Measurements from ENCODE around the gene BTBD9. TPM values are rescaled to one million over a fixed set of nuclear protein-coding genes. Genes with fewer than 3 reads are reported as not detected.

BTBD9 gene
- total RNA-seq, 2 experiments from 2014 or later, result 6.2 to 6.4 TPM

DNA sequence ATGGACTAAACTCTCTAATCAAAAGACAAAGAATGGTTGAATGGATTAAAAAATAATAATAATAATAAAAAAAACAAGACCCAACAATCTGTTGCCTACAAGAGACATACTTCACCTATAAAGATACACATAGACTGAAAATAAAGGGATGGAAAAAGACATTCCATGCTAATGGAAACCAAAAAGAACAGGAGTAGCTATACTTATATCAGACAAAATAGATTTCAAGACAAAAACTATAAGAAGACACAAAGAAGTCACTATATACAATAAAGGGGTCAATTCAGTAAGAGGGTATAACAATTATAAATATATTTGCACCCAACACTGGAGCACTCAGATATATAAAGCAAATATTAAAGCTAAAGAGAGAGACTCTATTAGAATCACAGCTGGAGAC is 106.7 kb downstream of the BTBD9 start:
- Mint-ChIP-seq H3K4me3 (no peak overlapping the region), H3K4me1 (ENCODE audit: low read depth) (peaks cover 17% of the 10 kb centered on the region), H3K9me3 (peaks cover 10% of the 10 kb centered on the region), H3K36me3 (ENCODE audit: low read depth) (peaks cover 13% of the 10 kb centered on the region), H3K27me3 (no peaks in the 10 kb centered on the region), H3K27ac (no peak overlapping the region)
- intact Hi-C loops (cut with micrococcal nuclease), result no loop called here
- TF ChIP-seq, protein P1, sequence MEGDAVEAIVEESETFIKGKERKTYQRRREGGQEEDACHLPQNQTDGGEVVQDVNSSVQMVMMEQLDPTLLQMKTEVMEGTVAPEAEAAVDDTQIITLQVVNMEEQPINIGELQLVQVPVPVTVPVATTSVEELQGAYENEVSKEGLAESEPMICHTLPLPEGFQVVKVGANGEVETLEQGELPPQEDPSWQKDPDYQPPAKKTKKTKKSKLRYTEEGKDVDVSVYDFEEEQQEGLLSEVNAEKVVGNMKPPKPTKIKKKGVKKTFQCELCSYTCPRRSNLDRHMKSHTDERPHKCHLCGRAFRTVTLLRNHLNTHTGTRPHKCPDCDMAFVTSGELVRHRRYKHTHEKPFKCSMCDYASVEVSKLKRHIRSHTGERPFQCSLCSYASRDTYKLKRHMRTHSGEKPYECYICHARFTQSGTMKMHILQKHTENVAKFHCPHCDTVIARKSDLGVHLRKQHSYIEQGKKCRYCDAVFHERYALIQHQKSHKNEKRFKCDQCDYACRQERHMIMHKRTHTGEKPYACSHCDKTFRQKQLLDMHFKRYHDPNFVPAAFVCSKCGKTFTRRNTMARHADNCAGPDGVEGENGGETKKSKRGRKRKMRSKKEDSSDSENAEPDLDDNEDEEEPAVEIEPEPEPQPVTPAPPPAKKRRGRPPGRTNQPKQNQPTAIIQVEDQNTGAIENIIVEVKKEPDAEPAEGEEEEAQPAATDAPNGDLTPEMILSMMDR (IDR thresholded peaks at IDR 0.05), result no peak
- POLR2A ChIA-PET, result no interaction called here
- DNase-seq (no peak), ATAC-seq (no peak)
- CTCF ChIA-PET, result no interaction called here

DNA sequence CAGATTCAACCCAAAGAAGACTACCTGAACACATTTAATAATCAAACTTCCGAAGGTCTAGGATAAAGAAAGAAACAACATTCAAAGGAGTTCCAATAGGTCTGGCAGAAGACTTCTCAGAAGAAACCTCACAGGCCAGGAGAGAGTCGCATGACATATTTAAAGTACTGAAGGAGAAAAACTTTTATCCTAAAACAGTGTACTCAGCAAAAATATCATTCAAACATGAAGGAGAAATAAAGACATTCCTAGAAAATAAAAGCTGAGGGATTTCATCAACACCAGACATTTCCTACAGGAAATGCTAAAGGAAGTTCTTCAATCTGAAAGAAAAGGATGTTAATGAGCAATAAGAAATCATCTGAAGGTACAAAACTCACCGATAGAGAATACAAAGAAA is 108.6 kb downstream of the BTBD9 start:
- Mint-ChIP-seq H3K4me3 (no peak overlapping the region), H3K9me3 (peaks cover 21% of the 10 kb centered on the region), H3K27me3 (no peaks in the 10 kb centered on the region), H3K4me1 (ENCODE audit: low read depth) (peaks cover 17% of the 10 kb centered on the region), H3K27ac (no peak overlapping the region), H3K36me3 (ENCODE audit: low read depth) (peaks cover 25% of the 10 kb centered on the region)
- ATAC-seq (no peak), DNase-seq (no peak)
- CTCF ChIA-PET, result no interaction called here
- intact Hi-C loops (cut with micrococcal nuclease), result no loop called here
- POLR2A ChIA-PET, result no interaction called here
- TF ChIP-seq, protein P1 (IDR thresholded peaks at IDR 0.05), result no peak

DNA sequence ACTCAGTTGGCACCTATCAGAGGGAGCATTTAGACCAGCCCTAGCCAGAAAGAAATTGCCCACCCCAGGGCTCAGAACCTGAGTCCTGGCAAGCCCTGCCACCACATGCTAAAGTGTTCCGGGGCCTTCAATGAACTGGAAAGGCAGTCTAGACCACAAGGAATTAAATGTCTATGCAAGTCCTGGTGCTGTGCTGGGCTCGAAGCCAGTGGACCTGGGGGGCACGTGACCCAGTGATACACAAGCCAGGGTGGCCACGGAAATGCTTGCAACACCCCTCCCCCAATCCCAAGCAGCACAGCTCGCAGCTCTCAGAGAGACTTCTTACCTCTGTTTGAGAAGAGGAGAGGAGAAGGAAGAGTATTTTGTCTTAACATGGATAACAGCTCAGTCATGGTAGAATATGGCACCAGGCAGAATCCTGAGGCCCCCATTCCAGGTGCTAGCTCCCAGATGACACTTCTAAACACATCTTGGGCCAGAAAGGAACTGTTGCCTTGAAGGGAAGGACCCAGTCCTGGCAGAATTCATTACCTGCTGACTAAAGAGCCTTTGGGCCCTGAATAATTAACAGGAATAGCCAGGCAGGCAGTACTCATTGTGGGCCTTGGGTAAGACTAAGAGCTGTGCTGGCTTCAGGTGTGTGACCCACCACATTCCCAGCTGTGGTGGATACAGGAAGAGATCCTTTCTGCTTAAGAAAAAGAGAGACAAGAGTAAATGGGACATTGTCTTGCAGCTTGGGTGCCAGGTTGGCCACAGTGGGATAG is 111.3 kb downstream of the BTBD9 start:
- peaks cover 2% of the 10 kb centered on the region for H3K4me1 Mint-ChIP-seq (ENCODE audit: low read depth)
- TF ChIP-seq, protein P1 (IDR thresholded peaks at IDR 0.05), result no peak
- intact Hi-C loops (cut with micrococcal nuclease), result no loop called here
- peaks cover 23% of the 10 kb centered on the region for H3K9me3 Mint-ChIP-seq
- no peak overlapping the region for H3K27ac Mint-ChIP-seq
- ATAC-seq, result no peak
- CTCF ChIA-PET, result no interaction called here
- POLR2A ChIA-PET, result no interaction called here
- peaks cover 34% of the 10 kb centered on the region for H3K36me3 Mint-ChIP-seq (ENCODE audit: low read depth)
- DNase-seq, result no peak
- no peaks in the 10 kb centered on the region for H3K27me3 Mint-ChIP-seq
- no peak overlapping the region for H3K4me3 Mint-ChIP-seq

DNA sequence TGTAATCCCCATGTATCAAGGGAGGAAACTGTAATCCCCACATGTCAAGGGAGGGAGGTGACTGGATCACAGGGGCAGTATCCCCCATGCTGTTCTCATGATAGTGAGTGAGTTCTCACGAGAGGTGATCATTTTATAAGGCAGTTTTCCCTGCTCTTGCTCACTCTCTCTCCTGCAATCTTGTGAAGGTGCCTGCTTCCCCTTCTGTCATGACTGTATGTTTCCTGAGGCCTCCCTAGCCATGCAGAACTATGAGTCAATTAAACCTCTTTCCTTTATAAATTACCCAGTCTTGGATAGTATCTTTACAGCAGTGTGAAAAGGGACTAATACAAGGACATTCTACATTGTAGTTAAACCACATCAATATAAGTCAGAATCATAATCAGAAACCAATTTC is 112.4 kb downstream of the BTBD9 start:
- ATAC-seq (no peak), DNase-seq (no peak)
- Mint-ChIP-seq H3K4me3 (no peak overlapping the region), H3K36me3 (ENCODE audit: low read depth) (peaks cover 31% of the 10 kb centered on the region), H3K4me1 (ENCODE audit: low read depth) (no peaks in the 10 kb centered on the region), H3K27ac (no peak overlapping the region), H3K27me3 (no peaks in the 10 kb centered on the region), H3K9me3 (peaks cover 21% of the 10 kb centered on the region)
- intact Hi-C loops (cut with micrococcal nuclease), result no loop called here
- TF ChIP-seq, protein P1 (IDR thresholded peaks at IDR 0.05), result no peak
- CTCF ChIA-PET, result interaction anchor here (0.6 kb wide), 1 partner anchor 187 kb away, joined by 3 read pairs; no protein-coding TSS in a partner anchor
- POLR2A ChIA-PET, result no interaction called here

DNA sequence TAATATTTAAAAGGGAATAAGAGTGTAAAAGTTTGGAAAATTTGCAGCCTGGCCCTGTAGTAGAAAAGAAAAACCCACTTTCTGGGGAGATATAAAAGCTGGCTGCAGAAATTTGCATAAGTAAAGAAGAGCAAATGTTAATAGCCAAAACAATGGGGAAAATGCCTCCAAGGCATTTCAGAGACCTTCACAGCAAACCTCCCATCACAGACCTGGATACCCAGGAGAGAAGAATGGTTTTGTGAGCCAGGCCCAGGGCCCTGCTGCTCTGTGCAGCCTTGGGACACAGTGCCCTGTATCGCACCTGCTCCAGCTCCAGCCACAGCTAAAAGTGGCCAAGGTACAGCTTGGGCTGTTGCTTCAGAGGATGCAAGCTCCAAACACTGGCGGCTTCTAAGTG is 113.8 kb downstream of the BTBD9 start:
- Mint-ChIP-seq H3K36me3 (ENCODE audit: low read depth) (peaks cover 29% of the 10 kb centered on the region), H3K4me1 (ENCODE audit: low read depth) (no peaks in the 10 kb centered on the region), H3K27me3 (no peaks in the 10 kb centered on the region), H3K4me3 (no peak overlapping the region), H3K27ac (no peak overlapping the region), H3K9me3 (peaks cover 21% of the 10 kb centered on the region)
- DNase-seq, result no peak
- TF ChIP-seq, protein P1 (IDR thresholded peaks at IDR 0.05), result no peak
- intact Hi-C loops (cut with micrococcal nuclease), result no loop called here
- CTCF ChIA-PET, result no interaction called here
- ATAC-seq, result no peak
- POLR2A ChIA-PET, result no interaction called here
